ENCODE results near the gene CLEC18A.

Gene CLEC18A

DNA sequence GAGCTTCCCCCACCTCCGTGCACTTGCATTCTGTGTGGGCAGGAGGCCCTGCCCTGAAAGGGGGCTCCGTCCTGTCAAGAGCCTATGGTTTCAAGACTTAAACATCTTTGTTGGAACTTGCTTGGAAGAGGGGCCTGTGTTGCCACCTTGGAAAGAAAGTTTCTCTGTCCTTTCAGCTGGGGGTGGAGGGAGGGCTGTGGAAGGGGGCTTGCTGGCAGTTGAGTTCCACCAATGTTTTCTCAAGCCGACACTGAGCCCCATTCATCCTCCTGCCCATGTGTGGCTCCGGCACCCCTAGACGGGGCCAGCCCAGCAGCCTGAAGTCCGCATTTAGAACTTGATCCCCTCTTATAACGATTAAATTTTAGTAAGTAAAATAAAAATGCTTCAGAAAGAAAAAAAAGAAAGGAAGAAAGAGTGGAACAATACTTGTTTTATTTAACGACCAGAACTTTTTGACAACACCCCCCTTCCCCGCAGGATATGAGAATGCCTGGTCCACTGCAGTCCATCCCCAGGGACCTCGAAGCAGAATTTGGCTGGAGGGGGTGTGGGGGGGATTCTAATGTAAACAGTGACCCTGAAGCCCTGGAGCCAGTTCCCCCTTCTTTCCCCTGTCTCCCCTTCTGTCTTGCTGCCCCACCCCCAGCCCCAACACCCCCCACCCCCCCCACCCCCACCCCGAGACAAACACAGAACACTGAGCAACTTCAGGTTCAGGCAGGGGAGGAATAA lies 26.9 kb upstream of the CLEC18A start:
- no peak for TF ChIP-seq CTCF (conservative IDR thresholded peaks at IDR 0.05; ENCODE audit: low read length)
- H3K4me3 ChIP-seq (ENCODE audit: low read length) = no peak overlapping the region
- no peak for DNase-seq (ENCODE audit: low read depth)

- no peak for TF ChIP-seq CTCF (conservative IDR thresholded peaks at IDR 0.05; ENCODE audit: low read length)
- DNase-seq (ENCODE audit: low read depth) = peak; percentile 87
- peak overlapping the region; percentile 50 for H3K4me3 ChIP-seq (ENCODE audit: low read length)
These were observed 26.4 kb upstream of the CLEC18A start for GRCh38 chr16:69924777-69925191.

DNA sequence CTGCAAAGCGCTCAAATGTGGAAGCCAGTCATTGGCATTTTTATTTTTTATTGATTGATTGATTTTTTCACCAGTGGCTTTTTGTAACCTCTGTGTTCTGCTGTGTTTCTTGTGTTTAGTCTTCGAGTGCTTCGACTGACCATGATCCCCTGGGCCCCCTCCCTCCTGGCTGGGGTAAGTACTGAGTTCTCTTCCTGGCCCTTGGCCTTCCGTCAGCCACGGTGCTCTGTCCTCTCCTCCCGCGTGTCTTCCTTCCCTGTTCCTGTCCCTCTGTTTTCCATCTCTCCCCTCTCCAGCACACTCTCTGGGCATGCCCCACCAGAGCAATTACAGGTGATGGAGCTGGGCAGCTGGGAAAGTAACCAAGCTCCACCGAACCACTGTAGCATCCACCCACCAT lies 25.8 kb upstream of the CLEC18A start:
- TF ChIP-seq CTCF (conservative IDR thresholded peaks at IDR 0.05; ENCODE audit: low read length) = no peak
- no peak for DNase-seq (ENCODE audit: low read depth)
- peak overlapping the region; percentile 50 for H3K4me3 ChIP-seq (ENCODE audit: low read length)

DNA sequence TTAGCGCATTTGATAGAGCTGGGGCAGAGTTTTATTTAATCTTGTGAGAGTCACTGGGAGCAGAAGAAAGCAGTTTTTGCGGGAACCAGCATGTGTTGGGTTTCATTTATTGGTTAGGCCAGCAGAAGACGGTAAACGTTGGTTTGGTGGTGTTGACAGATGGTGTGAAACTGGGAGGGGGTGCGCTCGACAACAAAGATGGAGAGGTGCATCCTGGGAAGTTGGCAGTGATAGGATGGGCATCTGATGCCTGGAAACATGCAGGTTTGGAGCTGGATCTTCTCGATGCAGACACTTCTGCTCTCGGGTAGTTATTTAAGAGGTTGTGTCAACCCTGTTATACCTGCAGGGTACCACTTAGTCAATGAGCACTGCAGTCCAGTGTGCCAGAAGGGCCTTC lies 24.9 kb upstream of the CLEC18A start:
- DNase-seq (ENCODE audit: low read depth) = no peak
- H3K4me3 ChIP-seq (ENCODE audit: low read length) = no peak overlapping the region
- no peak for TF ChIP-seq CTCF (conservative IDR thresholded peaks at IDR 0.05; ENCODE audit: low read length)

DNA sequence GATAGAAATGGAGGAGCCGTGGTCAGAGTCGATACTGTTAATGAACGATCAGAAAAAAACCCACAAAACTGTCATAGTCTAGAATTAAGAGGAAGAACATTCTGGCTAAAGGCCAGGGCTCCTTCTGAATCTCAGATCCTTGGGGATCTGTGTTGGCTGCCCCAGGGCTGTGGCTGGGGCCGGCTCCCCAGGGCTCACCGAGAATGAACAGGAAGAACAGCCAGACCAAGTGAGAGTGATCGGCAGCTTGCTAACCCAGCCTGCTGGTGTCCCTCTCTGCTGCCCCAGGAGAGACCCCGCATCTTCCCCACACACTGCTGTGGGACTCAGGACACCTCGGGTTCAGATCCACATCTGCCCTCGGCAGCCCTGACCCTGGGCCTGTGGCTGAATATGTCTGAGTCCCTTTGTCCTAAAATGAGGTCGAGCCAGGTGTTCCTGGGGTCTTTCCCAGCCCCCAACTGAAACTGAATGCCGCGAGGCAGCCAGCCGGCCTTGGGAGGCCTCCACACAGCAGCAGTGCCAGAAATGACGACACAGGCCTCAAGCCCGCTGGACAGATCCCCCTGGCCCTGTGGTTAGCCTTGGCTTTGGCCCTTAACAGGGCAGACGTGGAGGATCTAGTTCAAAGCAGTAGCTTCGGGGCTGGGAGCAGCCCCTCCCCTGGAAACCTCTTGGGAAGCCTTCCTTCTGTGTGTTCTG lies 23.9 kb upstream of the CLEC18A start:
- no peak overlapping the region for H3K4me3 ChIP-seq (ENCODE audit: low read length)
- peak; percentile 77 for DNase-seq (ENCODE audit: low read depth)
- no peak for TF ChIP-seq CTCF (conservative IDR thresholded peaks at IDR 0.05; ENCODE audit: low read length)

GRCh38 chr16:69928856-69929400 lies 22.2 kb upstream of the CLEC18A start:
- no peak overlapping the region for H3K4me3 ChIP-seq (ENCODE audit: low read length)
- no peak for TF ChIP-seq CTCF (conservative IDR thresholded peaks at IDR 0.05; ENCODE audit: low read length)
- no peak for DNase-seq (ENCODE audit: low read depth)

DNA sequence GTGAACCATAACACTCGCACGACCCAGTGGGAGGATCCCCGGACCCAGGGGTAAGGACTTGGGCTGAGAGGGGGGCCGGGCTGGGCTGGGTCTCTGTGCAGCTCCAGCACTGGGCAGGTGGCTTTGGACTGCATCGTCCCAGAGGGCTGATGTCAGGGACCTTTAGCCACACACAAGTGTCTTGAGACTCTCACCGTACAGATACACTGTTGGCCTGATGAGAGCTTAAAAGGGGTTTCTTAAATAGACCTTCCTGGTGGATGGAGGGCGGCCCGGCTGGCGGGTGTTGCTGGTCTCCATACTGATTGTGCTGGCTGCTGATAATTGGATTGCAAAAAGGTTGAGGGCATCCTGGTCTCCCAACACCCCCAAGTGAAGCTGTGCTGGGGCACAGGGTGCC lies 21.7 kb upstream of the CLEC18A start:
- no peak for DNase-seq (ENCODE audit: low read depth)
- no peak overlapping the region for H3K4me3 ChIP-seq (ENCODE audit: low read length)
- TF ChIP-seq CTCF (conservative IDR thresholded peaks at IDR 0.05; ENCODE audit: low read length) = no peak

Data from AG10803 (cell line).